ENCODE data around the gene TMEM74B.
A peak's percentile ranks its signal among the peaks of the same experiment; 100 is the strongest.
"Not testable (repeated sequence)": the region's sequence is repeated elsewhere in the genome, so short reads cannot be mapped to it uniquely, and the experiment has no call there.

Gene TMEM74B

DNA sequence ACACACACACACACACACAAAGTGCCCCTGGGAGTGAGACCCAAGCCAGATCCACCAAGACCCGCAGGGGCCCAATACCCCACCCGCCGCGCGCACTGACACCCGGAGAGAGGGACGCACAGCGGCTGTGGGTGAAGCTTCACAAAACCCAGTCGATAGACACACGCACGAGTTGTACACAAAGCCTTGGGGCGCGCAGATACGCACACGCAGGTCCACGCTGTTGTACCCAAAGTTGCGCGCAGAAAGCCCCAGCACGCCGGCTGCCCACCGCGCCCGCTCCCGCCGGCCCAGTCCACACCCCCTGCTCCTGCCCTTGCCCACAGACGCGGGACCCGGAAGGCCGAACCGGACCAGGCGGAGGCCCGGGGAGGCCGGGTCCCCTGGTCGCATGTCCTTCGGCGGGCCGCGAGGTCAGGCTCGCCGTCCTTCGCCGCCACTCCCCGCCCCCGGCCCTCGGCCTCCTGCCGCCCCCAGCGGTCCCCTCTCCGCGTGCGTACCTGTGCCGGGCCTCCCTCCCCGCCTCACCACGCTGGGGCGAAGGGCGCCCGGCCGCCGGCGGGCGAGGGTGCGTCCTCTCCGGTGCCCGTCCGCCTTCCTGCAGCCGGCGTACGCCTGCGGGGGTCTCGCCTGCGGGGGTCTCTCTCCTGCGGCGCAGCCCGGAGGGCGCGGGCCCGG is at the start of gene TMEM74B:
Gene TMEM74B, minus strand, starts transcription at position 344 of the 678 bp plus-strand sequence. CDS start 1,180 bp downstream, outside the sequence.
- no peak for DNase-seq

DNA sequence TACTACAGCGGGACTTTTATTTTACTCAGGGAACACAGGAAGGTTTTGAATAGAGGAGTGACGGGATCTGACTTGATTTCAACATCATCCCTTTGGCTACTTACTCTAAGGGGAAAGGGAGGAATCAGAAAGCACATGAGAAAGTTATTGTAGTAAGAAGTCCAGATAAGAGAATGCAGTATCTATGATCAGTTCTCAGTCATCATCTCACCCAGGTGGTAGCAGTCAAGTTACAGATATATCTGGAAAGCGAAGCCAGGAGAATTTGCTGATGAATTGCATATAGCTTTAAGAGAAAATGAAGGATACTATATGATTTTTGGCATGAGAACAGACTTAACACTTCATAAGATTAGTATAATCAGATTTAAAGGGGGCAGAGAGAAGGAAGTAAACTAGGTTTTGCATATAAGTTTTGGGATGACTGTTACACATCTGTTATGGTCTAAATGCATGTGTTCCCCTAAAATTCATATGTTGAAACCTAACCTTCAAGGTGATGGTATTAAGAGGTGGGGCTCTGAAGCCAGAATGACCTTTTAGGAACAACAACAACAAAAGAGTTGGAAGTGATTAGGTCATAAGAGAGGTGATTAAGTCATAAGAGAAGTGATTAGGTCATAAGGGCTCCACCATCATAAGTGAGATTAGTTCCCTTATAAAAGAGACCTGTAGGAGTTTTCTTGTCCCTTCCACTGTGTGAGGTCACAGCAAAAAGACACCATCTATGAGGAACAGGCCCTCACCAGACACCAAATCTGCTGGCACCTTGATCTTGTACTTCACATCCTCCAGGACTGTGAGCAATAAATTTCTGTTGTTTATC is 47.7 kb upstream of the TMEM74B start:
- no peak for DNase-seq

- no peak for DNase-seq
Measured at GRCh38 chr20:1229541-1229940, 44.8 kb upstream of the TMEM74B start.

- no peak for DNase-seq
Measured at GRCh38 chr20:1225783-1226654, 41.2 kb upstream of the TMEM74B start, which contains the start of gene RAD21L1. RAD21L1 (plus strand) TSS chr20:1226044; CDS start chr20:1228454, 2,410 bp downstream.

GRCh38 chr20:1225263-1225782 is 40.5 kb upstream of the TMEM74B start:
- DNase-seq: no peak

GRCh38 chr20:1224205-1224890 is 39.6 kb upstream of the TMEM74B start:
- DNase-seq: no peak

- DNase-seq: not testable (repeated sequence)
Measured at GRCh38 chr20:1222750-1223149, 38.0 kb upstream of the TMEM74B start.

DNA sequence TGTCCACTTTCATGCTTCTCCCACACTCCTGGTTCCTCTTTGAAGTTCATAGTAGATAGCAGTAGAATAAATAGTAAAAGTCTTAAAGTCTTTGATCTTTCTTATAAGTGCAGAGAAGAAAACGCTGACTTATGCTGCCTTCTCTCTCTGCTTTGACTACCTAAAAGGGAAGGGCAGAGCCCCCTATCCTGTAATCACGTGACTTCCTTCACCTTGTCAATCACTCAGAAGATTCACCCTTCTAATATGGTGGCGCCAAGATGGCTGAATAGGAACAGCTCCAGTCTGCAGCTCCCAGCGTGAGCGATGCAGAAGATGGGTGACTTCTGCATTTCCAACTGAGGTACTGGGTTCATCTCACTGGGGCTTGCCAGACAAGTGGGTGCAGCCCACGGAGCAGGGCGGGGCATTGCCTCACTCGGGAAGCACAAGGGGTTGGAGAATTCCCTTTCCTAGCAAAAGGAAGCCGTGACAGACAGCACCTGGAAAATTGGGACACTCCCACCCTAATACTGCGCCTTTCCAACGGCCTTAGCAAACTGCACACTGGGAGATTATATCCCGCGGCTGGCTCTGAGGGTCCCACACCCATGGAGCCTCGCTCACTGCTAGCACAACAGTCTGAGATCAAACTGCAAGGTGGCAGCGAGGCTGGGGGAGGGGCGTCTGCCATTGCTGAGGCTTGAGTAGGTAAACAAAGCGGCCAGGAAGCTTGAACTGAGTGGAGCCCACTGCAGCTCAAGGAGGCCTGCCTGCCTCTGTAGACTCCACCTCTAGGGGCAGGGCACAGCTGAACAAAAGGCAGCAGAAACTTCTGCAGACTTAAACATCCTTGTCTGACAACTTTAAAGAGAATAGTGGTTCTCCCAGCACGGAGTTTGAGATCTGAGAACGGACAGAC is 32.0 kb upstream of the TMEM74B start:
- DNase-seq: not testable (repeated sequence)

GRCh38 chr20:1215386-1216170 is 30.8 kb upstream of the TMEM74B start:
- no peak for DNase-seq

- no peak for DNase-seq
Measured at GRCh38 chr20:1214838-1215261, 30.1 kb upstream of the TMEM74B start.

DNA sequence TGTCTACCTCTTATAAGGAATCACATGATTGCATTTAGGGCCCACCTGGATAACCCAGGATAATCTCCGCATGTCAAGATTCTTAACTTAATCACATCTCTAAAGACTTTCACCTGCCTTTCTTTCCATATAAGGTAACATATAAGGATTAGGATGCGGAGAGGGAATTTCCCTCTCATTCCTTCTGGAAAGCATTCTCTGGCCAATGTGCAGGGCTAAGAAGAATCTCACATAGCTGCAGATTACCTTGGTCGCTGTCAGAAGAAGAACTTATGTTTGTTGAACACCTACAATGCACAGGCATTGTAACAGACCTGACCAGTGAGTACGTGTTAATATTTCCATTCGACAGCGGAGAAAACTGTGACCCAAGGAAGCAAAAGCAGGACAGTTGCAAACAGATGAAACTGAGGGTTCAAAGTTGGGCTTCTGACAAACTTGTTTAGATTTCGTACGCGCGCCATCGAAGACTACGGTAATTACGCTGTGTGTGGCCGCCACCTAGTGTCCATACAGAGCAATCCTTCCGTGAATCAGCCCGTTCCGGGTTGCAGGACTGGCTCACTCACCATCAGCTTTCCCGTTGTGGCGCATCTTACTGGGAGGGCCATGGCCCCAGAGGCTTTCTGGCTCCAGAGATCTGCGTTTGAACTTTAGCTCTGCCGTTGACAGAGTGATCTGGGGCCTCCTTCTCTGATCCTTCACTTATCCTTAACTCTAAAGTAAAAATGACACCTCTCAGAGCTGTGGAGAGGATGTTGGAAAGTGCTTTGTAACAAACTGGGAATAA is 28.0 kb upstream of the TMEM74B start:
- peak; percentile 83 to 87 for DNase-seq

DNA sequence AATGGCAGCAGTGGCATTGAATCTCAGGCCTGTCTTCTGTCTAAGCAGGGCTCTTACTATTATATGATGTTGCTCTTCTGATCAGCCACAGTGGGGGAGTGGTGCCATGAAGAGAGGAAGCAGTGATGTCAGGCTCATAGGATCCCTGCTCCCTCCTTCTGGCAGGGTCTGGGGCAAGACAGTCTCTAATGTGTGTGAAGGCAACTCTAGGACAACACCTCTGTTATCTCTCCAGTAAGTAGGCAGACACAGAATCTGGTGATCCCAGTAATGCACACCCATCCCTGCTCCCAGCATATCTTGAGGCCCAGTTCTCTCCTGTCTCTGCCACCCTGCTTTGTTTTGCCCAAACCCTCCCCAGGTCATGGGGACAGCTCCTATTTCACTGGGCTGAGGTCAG is 27.2 kb upstream of the TMEM74B start:
- DNase-seq: no peak

DNA sequence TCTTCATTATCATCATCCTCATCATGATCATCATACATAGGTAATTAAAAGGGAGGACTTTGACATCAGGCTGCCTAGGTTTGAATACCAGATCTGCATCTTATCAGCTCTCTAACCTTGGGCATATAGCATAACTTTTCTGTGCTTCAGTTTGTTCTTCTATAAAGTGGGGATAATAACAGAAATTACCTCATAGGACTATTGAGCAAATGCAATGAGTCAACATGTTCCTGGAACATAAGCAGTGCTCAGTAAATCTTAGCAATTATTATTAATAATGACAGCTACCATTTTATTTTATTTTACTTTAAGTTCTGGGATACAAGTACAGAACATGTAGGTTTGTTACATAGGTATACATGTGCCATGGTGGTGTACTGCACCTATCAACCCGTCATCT is 25.7 kb upstream of the TMEM74B start:
- no peak for DNase-seq

DNA sequence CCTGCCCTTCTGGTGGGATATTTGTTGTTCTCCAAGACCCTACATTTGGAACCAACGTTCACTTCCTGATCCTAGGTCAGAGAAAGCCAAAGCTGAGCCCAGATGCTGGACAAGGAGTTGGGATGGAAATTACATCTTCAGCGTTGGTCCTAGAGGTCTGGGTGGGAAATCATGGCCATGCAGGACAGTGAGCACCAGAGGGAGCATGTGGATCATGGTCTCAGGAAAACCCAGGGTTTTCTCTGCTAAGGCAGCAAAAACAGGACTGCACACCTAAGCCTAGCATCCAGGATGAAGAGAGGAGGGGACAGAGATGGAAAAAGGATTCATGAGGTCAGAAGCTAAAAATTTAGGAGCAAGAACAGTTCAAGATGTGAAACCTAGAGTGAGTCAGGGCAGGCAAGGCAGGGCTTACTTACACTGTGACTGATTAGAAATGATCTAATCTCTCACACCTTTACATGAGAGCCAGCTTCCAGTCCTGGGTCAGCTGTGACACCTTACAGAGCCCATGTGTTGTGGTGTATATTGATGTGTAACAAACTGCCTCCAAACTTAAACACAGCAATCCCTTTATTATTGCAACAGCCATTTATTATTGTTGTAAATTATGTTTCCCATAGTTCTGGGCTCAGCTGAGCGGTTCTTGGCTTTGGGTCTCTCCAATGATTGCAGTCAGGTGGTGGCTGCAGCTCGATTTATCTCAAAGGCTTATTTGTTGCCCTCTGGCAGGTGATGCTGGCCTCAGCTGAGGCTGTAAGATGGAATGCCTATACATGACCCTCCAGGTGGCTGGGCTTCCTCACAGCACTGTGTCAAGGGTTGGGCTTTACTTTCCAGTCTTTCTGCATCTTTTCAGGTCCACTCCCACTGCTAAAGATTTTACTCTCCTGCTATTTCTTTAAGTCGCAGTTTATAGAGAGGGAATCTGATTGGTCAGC is 24.9 kb upstream of the TMEM74B start:
- no peak for DNase-seq

DNA sequence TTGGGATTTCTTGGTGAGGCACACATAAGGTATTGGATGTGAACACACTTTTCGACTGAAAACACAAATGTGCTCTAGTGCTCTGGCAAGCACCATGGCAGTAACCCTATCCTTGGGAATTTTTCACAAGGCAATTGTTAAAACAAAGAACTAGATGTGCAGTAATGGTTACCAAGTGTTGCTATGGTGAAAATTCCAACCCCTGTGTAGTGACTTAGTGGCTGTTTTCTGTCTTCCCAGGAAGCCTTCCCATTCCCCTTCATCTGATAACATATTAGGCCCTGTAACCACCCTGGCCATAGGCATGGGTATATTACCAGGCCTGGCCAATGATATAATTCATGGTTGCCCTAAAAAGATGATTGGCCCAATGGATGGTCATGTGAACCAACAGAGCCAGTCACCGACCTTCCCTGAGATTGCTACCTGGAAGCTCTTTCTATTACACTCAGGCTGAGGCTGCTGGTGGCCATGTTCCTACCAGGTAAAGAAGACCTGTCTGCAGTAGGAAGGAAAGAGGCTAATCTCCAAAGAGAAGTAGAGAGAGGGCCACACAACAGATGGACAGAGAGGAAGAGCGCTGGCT is 22.6 kb upstream of the TMEM74B start:
- no peak for DNase-seq

- DNase-seq: no peak
Measured at GRCh38 chr20:1206366-1207148, 21.8 kb upstream of the TMEM74B start.

DNA sequence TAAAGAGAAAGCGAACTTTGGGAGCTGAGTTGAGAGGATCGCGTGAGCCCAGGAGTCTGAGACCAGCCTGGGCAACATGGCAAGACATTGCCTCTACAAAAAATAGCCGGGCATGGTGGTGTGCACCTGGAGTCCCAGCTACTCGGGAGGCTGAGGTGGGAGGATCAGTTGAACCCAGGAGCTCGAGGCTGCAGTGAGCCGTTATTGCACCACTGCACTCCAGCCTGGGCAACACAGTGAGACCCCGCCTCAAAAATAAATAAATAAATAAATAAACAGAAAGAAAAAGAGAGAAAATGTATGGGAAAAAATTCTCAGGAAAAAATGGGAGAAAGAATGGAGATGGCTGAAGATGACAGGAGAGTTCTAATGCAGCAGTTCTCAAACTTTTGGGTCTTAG is 21.0 kb upstream of the TMEM74B start:
- DNase-seq: no peak
